H9 (cell line): ENCODE measurements around the gene COX4I2. TPM values are rescaled to one million over a fixed set of nuclear protein-coding genes. Genes with fewer than 3 reads are reported as not detected.
A peak's percentile ranks its signal among the peaks of the same experiment; 100 is the strongest.

Experiments
- DNase-seq: peaks from one replicate; pipeline ENCODE4 v3.0.0-alpha.2; 2017
- H2AFZ ChIP-seq: one replicate; pipeline ENCODE4 v1.6.1; 2013; ENCODE audit warnings: mild to moderate bottlenecking, low read length, control low read depth, moderate library complexity
- H2AK5ac ChIP-seq: 2 replicates; pipeline ENCODE4 v1.6.1; 2013; ENCODE audit warnings: low read length, control low read depth, mixed read lengths; ENCODE audit not compliant: insufficient read length
- H2BK120ac ChIP-seq: one replicate; pipeline ENCODE4 v1.6.1; 2013; ENCODE audit warnings: low read depth, mild to moderate bottlenecking, low read length, control low read depth, inconsistent platforms; ENCODE audit not compliant: poor library complexity, severe bottlenecking
- H2BK12ac ChIP-seq: 2 replicates; pipeline ENCODE4 v1.6.1; 2013; ENCODE audit warnings: low read length, control low read depth, mixed read lengths, low read depth; ENCODE audit not compliant: insufficient read length
- H2BK15ac ChIP-seq: 2 replicates; pipeline ENCODE4 v1.6.1; 2013; ENCODE audit warnings: low read depth, low read length, control low read depth
- H2BK20ac ChIP-seq: one replicate; pipeline ENCODE4 v1.6.1; 2013; ENCODE audit warnings: low read depth, mild to moderate bottlenecking, low read length, control low read depth, inconsistent platforms; ENCODE audit not compliant: poor library complexity, severe bottlenecking
- H2BK5ac ChIP-seq: 2 replicates; pipeline ENCODE4 v1.6.1; 2013; ENCODE audit warnings: low read length, control low read depth, mixed read lengths; ENCODE audit not compliant: insufficient read length
- H3K14ac ChIP-seq: 2 replicates; pipeline ENCODE4 v1.6.1; 2013; ENCODE audit warnings: low read length, control low read depth; ENCODE audit not compliant: insufficient read depth
- H3K18ac ChIP-seq: 2 replicates; pipeline ENCODE4 v1.6.1; 2013; ENCODE audit warnings: low read depth, mild to moderate bottlenecking, mixed read lengths, low read length, control low read depth; ENCODE audit not compliant: insufficient read length
- H3K23ac ChIP-seq: 2 replicates; pipeline ENCODE4 v1.6.1; 2013; ENCODE audit warnings: low read length, control low read depth, mixed read lengths, low read depth; ENCODE audit not compliant: insufficient read length
- H3K23me2 ChIP-seq: 2 replicates; pipeline ENCODE4 v1.6.1; 2013; ENCODE audit warnings: low read depth, mild to moderate bottlenecking, mixed read lengths, low read length, control low read depth; ENCODE audit not compliant: insufficient read length, poor library complexity, severe bottlenecking
- H3K27ac ChIP-seq: 2 replicates; pipeline ENCODE4 v1.5.1; 2013; ENCODE audit warnings: low read length, control low read depth, mixed read lengths, low read depth; ENCODE audit not compliant: insufficient read length
- H3K27me3 ChIP-seq: 2 replicates; pipeline ENCODE4 v1.6.1; 2013; ENCODE audit warnings: low read length, control low read depth, inconsistent platforms; ENCODE audit not compliant: insufficient read depth
- H3K4ac ChIP-seq: 2 replicates; pipeline ENCODE4 v1.6.1; 2013; ENCODE audit warnings: low read depth, mild to moderate bottlenecking, control low read depth, inconsistent platforms, low read length, moderate library complexity
- H3K4me1 ChIP-seq: 2 replicates; pipeline ENCODE4 v1.6.1; 2013; ENCODE audit warnings: low read length, control low read depth, inconsistent platforms; ENCODE audit not compliant: insufficient read depth
- H3K4me2 ChIP-seq: 2 replicates; pipeline ENCODE4 v1.6.1; 2013; ENCODE audit warnings: low read length, control low read depth, mixed read lengths; ENCODE audit not compliant: insufficient read length, insufficient read depth
- H3K56ac ChIP-seq: 2 replicates; pipeline ENCODE4 v1.6.1; 2013; ENCODE audit warnings: low read depth, mild to moderate bottlenecking, mixed read lengths, low read length, control low read depth; ENCODE audit not compliant: insufficient read length
- H3K79me1 ChIP-seq: 2 replicates; pipeline ENCODE4 v1.6.1; 2013; ENCODE audit warnings: low read depth, mild to moderate bottlenecking, moderate library complexity, low read length, control low read depth, inconsistent platforms; ENCODE audit not compliant: insufficient read depth, poor library complexity, severe bottlenecking
- H3K79me2 ChIP-seq: 2 replicates; pipeline ENCODE4 v1.6.1; 2013; ENCODE audit warnings: low read length, control low read depth, inconsistent platforms; ENCODE audit not compliant: insufficient read depth
- H3K9ac ChIP-seq: 2 replicates; pipeline ENCODE4 v1.6.1; 2013; ENCODE audit warnings: low read length, control low read depth, mixed read lengths; ENCODE audit not compliant: insufficient read length; ENCODE audit errors: extremely low read depth
- H3K9me3 ChIP-seq: one replicate; pipeline ENCODE4 v1.6.1; 2013; ENCODE audit warnings: low read depth, low read length, inconsistent platforms; ENCODE audit not compliant: control insufficient read depth
- H3T11ph ChIP-seq: one replicate; pipeline ENCODE4 v1.6.1; 2013; ENCODE audit warnings: mild to moderate bottlenecking, low read length, control low read depth, inconsistent platforms
- H4K20me1 ChIP-seq: one replicate; pipeline ENCODE4 v1.6.1; 2013; ENCODE audit not compliant: control insufficient read depth, insufficient read length, insufficient read depth
- H4K5ac ChIP-seq: 2 replicates; pipeline ENCODE4 v1.6.1; 2013; ENCODE audit warnings: low read depth, mild to moderate bottlenecking, mixed read lengths, low read length, control low read depth; ENCODE audit not compliant: insufficient read length
- H4K8ac ChIP-seq: replicated peaks from 2 replicates; pipeline ENCODE4 v1.6.1; 2013; ENCODE audit warnings: low read length, control low read depth, mixed read lengths, low read depth; ENCODE audit not compliant: insufficient read length
- H4K91ac ChIP-seq: 2 replicates; pipeline ENCODE4 v1.6.1; 2013; ENCODE audit warnings: low read depth, mild to moderate bottlenecking, moderate library complexity, mixed read lengths, low read length, control low read depth; ENCODE audit not compliant: insufficient read length
- H3K27ac Mint-ChIP-seq, 3 experiments: 2 replicates in 2 of 3; 3 replicates in 1 of 3; pipeline ENCODE4 v1.8.0; 2020 to 2021; ENCODE audit warnings: mixed read lengths in 3 of 3, mild to moderate bottlenecking in 1 of 3, moderate library complexity in 1 of 3
- H3K27me3 Mint-ChIP-seq: 2 replicates; pipeline ENCODE4 v1.8.0; 2021; ENCODE audit warnings: low read depth, mild to moderate bottlenecking, moderate library complexity, mixed read lengths
- H3K36me3 Mint-ChIP-seq, 3 experiments: 2 replicates in 2 of 3; 3 replicates in 1 of 3; pipeline ENCODE4 v1.8.0; 2020 to 2021; ENCODE audit warnings: low read depth in 3 of 3, mixed read lengths in 3 of 3; ENCODE audit not compliant: insufficient read depth in 1 of 3
- H3K4me1 Mint-ChIP-seq, 2 experiments: 2 replicates each; pipeline ENCODE4 v1.8.0; 2020; ENCODE audit warnings: mixed read lengths in 2 of 2
- H3K4me3 Mint-ChIP-seq, 2 experiments: 2 replicates in 1 of 2; 3 replicates in 1 of 2; pipeline ENCODE4 v1.8.0; 2020 to 2021; ENCODE audit warnings: mild to moderate bottlenecking in 2 of 2, mixed read lengths in 2 of 2, moderate library complexity in 1 of 2
- H3K9me3 Mint-ChIP-seq, 2 experiments: 2 replicates in 1 of 2; 3 replicates in 1 of 2; pipeline ENCODE4 v1.8.0; 2020; ENCODE audit warnings: mild to moderate bottlenecking in 2 of 2, mixed read lengths in 2 of 2, moderate library complexity in 1 of 2
- WGBS: extraction: QIAGEN DNeasy Blood & Tissue Kit; methylation state at CpG from one replicate; pipeline ENCODE4 v1.1.7; 2013; ENCODE audit warnings: missing lambda C conversion rate, low lambda C conversion rate, mixed read lengths; ENCODE audit not compliant: insufficient read length; ENCODE audit errors: extremely low coverage; 5-methylcytosine and 5-hydroxymethylcytosine counted together
- total RNA-seq: library from RNA; stranded (reverse); gene quantifications from 2 replicates; pipeline ENCODE4 v1.2.1, GENCODE V29; 2021
- TF ChIP-seq, protein P1 (sequence below): fragments of 200-600 bp; sonication (generic); conservative IDR thresholded peaks from 3 replicates; pipeline ENCODE4 v1.8.0; 2021; ENCODE audit warnings: antibody characterized with exemption, mild to moderate bottlenecking

Gene COX4I2
- total RNA-seq, 1 experiment from 2014 or later, result not detected

DNA sequence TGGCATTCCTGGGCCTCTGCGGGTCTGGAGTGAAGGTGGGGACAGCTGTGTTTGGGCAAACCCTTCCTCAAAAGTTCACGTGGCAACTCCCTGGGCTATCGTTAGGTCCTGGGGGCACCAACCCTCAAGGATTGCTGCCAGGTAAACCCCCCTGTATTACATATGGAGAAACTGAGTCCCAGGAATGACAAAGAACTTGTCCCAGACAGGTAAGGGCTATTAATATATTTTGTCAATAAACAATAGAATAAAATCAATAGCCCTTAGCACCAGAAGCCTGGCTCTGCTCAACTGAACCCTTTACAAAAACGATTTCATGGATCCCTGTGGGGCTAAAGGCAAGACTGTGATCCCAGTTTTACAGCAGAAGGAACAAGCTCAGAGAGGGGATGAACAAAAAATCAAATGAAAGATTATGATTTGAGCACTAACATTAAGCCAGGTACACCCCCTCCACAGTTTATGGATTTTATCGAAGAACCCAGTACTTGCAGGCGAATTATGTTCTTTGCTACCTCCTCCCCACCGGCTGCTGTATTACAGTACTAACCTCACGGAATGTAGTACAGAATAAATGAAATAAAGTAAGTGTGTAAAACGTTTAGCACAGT lies 30.0 kb upstream of the COX4I2 start:
- Histone ChIP-seq H4K20me1 (no peaks in the 10 kb centered on the region), H3K27me3 (no peaks in the 10 kb centered on the region), H3K18ac (peak overlapping the region; percentile 82), H4K8ac (no peak overlapping the region), H4K5ac (no peak overlapping the region), H3K27ac (no peak overlapping the region), H3K14ac (peak overlapping the region; percentile 11; the same call in 1 of the 2 replicates), H3K4ac (no peak overlapping the region; the same call in 1 of the 2 replicates), H3T11ph (no peak overlapping the region), H2AFZ (no peak overlapping the region), H2AK5ac (no peak overlapping the region), H3K23me2 (peaks cover 17% of the 10 kb centered on the region), H2BK5ac (no peak overlapping the region), H3K4me1 (peaks cover 5% of the 10 kb centered on the region; the same call in 1 of the 2 replicates), H2BK15ac (no peak overlapping the region), H3K9ac (no peak overlapping the region), H3K79me1 (no peaks in the 10 kb centered on the region), H2BK120ac (no peak overlapping the region), H3K79me2 (peaks cover 4% of the 10 kb centered on the region; the same call in 1 of the 2 replicates), H4K91ac (no peak overlapping the region), H2BK20ac (no peak overlapping the region), H3K4me2 (peak overlapping the region; percentile 57), H3K9me3 (no peaks in the 10 kb centered on the region), H2BK12ac (no peak overlapping the region), H3K56ac (no peak overlapping the region), H3K23ac (no peak overlapping the region)
- no CpG with 5 or more reads among the region's 9 CpGs for WGBS
- H3K9me3 Mint-ChIP-seq, result peaks cover 3% of the 10 kb centered on the region in 2 experiments; a peak in 3 of 5 replicates
- H3K27ac Mint-ChIP-seq, result peak overlapping the region; percentile 97 to 100 (median 98)
- TF ChIP-seq, protein P1, sequence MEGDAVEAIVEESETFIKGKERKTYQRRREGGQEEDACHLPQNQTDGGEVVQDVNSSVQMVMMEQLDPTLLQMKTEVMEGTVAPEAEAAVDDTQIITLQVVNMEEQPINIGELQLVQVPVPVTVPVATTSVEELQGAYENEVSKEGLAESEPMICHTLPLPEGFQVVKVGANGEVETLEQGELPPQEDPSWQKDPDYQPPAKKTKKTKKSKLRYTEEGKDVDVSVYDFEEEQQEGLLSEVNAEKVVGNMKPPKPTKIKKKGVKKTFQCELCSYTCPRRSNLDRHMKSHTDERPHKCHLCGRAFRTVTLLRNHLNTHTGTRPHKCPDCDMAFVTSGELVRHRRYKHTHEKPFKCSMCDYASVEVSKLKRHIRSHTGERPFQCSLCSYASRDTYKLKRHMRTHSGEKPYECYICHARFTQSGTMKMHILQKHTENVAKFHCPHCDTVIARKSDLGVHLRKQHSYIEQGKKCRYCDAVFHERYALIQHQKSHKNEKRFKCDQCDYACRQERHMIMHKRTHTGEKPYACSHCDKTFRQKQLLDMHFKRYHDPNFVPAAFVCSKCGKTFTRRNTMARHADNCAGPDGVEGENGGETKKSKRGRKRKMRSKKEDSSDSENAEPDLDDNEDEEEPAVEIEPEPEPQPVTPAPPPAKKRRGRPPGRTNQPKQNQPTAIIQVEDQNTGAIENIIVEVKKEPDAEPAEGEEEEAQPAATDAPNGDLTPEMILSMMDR, result no peak
- H3K27me3 Mint-ChIP-seq, result peaks cover 2% of the 10 kb centered on the region
- peaks cover 36 to 50% of the 10 kb centered on the region in 2 experiments for H3K4me1 Mint-ChIP-seq
- H3K4me3 Mint-ChIP-seq, result peak overlapping the region; percentile 93 to 97
- DNase-seq, result no peak
- H3K36me3 Mint-ChIP-seq, result peaks cover 6 to 22% (median 18%) of the 10 kb centered on the region in 3 experiments
